ENCODE results near the gene EIF4A2. TPM values are rescaled to one million over a fixed set of nuclear protein-coding genes. Genes with fewer than 3 reads are reported as not detected.
"Not testable (repeated sequence)": the region's sequence is repeated elsewhere in the genome, so short reads cannot be mapped to it uniquely, and the experiment has no call there.

EIF4A2 gene
- polyA plus RNA-seq, 1 of the 3 experiments (the other 2 are of a cell fraction): 270 TPM

DNA sequence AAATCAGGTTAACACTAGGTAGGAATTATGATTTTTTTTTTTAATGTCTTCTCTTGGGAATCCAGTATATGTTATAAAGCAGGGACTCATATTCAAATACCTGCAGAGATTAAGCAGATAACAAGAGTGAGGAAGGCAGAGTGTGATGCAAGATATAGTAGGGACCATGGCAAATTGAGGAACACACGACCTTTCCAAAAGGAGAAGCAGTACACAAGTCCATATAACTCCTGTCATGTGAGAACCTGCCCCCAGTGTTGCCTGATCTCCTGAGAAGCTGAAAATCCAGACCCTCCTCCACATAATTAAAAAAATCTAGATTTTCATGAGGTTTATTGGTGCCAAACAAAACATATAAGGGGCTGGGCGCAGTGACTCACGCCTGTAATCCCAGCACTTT, 19.3 kb downstream of the EIF4A2 start:
- Histone ChIP-seq H3K36me3 (replicated peaks in 1 of 2; ENCODE audit: control insufficient read depth in 1 of 2, insufficient read depth in 2 of 2, low read length in 1 of 2) (peaks cover 29% of the 10 kb centered on the region in 2 experiments), H3K27me3 (ENCODE audit: insufficient read depth) (no peaks in the 10 kb centered on the region), H3K9ac (no peak overlapping the region), H3F3A (replicated peaks; ENCODE audit: insufficient read depth) (peaks cover 9% of the 10 kb centered on the region), H3K9me2 (no peaks in the 10 kb centered on the region), H3K9me3 (no peaks in the 10 kb centered on the region), H3K27ac (ENCODE audit: low read depth in 2 of 2, low read length in 1 of 2) (no peak overlapping the region), H3K4me1 (ENCODE audit: control insufficient read depth in 1 of 2, insufficient read depth in 2 of 2, low read depth in 1 of 2, low read length in 1 of 2) (peaks cover 8 to 12% of the 10 kb centered on the region in 2 experiments; a peak in 3 of 4 replicates), H4K20me1 (ENCODE audit: insufficient read depth) (no peaks in the 10 kb centered on the region), H3K4me2 (no peak overlapping the region), H3K4me3 (ENCODE audit: low read depth in 2 of 2, low read length in 1 of 2) (no peak overlapping the region), H2AFZ (ENCODE audit: low read depth) (no peak overlapping the region), H3K79me2 (ENCODE audit: insufficient read depth) (peaks cover 16% of the 10 kb centered on the region)
- TF ChIP-seq YY1 (IDR thresholded peaks at IDR 0.05; ENCODE audit: low read depth) (no peak), SMC3 (IDR thresholded peaks at IDR 0.05; ENCODE audit: low read depth, low read length) (no peak), RAD21 (IDR thresholded peaks at IDR 0.05; ENCODE audit: low read length) (no peak), POLR2AphosphoS5 (IDR thresholded peaks at IDR 0.05; ENCODE audit: low read depth, low read length) (no peak), EP300 (IDR thresholded peaks at IDR 0.05; ENCODE audit: borderline replicate concordance in 1 of 2, low read depth in 1 of 2, low read length in 1 of 2) (no peak), ELF1 (IDR thresholded peaks at IDR 0.05) (no peak), TCF12 (IDR thresholded peaks at IDR 0.05) (no peak), CHD2 (IDR thresholded peaks at IDR 0.05; ENCODE audit: low read length, partially characterized antibody) (no peak), NRF1 (IDR thresholded peaks at IDR 0.05; ENCODE audit: low read depth, low read length) (no peak), SIN3A (IDR thresholded peaks at IDR 0.05; ENCODE audit: borderline replicate concordance, low read depth, low read length) (no peak), RFX5 (IDR thresholded peaks at IDR 0.05; ENCODE audit: low read length) (no peak), RCOR1 (IDR thresholded peaks at IDR 0.05; ENCODE audit: low read length) (no peak), FOXJ3 (CRISPR knock-in tag; IDR thresholded peaks at IDR 0.05) (no peak), FOXM1 (IDR thresholded peaks at IDR 0.05; ENCODE audit: low read depth) (no peak), MEF2A (IDR thresholded peaks at IDR 0.05; ENCODE audit: borderline replicate concordance, low read depth) (no peak), TAF1 (IDR thresholded peaks at IDR 0.05; ENCODE audit: borderline replicate concordance, low read depth, low read length) (no peak)
- TF ChIP-seq, protein P1, sequence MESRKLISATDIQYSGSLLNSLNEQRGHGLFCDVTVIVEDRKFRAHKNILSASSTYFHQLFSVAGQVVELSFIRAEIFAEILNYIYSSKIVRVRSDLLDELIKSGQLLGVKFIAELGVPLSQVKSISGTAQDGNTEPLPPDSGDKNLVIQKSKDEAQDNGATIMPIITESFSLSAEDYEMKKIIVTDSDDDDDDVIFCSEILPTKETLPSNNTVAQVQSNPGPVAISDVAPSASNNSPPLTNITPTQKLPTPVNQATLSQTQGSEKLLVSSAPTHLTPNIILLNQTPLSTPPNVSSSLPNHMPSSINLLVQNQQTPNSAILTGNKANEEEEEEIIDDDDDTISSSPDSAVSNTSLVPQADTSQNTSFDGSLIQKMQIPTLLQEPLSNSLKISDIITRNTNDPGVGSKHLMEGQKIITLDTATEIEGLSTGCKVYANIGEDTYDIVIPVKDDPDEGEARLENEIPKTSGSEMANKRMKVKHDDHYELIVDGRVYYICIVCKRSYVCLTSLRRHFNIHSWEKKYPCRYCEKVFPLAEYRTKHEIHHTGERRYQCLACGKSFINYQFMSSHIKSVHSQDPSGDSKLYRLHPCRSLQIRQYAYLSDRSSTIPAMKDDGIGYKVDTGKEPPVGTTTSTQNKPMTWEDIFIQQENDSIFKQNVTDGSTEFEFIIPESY (IDR thresholded peaks at IDR 0.05; ENCODE audit: borderline replicate concordance, low read depth): no peak
- TF ChIP-seq, protein P2, sequence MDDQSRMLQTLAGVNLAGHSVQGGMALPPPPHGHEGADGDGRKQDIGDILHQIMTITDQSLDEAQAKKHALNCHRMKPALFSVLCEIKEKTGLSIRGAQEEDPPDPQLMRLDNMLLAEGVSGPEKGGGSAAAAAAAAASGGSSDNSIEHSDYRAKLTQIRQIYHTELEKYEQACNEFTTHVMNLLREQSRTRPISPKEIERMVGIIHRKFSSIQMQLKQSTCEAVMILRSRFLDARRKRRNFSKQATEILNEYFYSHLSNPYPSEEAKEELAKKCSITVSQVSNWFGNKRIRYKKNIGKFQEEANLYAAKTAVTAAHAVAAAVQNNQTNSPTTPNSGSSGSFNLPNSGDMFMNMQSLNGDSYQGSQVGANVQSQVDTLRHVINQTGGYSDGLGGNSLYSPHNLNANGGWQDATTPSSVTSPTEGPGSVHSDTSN (IDR thresholded peaks at IDR 0.05): no peak
- ChIA-PET POLR2A (interaction anchor here (1.7 kb wide), 1 partner anchor 19 kb away, joined by 7 read pairs; the partner anchor contains the start of gene EIF4A2), CTCF (interaction anchor here (0.6 to 1.2 kb wide), 2 partner anchors 18 to 186 kb away, joined by 3 to 4 read pairs; no protein-coding TSS in a partner anchor)
- 79% methylated on average over 3 of the region's 3 CpGs for WGBS (ENCODE audit: low lambda C conversion rate)
- DNase-seq: no peak

DNA sequence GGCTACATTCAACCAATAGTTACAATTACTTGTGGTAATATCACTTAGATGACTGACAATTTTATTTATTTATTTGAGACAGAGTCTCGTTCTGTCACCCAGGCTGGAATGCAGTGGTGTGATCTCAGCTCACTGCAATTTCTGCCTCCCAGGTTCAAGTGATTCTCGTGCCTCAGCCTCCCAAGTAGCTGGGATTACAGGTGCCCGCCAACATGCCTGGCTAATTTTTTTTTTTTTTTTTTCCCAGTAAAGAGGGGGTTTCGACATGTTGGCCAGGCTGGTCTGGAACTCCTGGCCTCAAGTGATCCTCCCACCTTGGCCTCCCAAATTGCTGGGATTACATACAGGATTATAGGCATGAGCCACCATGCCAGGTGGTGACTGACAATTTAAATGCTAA, 20.1 kb downstream of the EIF4A2 start:
- H2AFZ ChIP-seq (ENCODE audit: low read depth); H4K20me1 ChIP-seq (ENCODE audit: insufficient read depth); H3K9me3 ChIP-seq; H3K9me2 ChIP-seq; H3K4me3 ChIP-seq (ENCODE audit: low read depth in 2 of 2, low read length in 1 of 2); H3K4me2 ChIP-seq; H3K27ac ChIP-seq (ENCODE audit: low read depth in 2 of 2, low read length in 1 of 2); H3K9ac ChIP-seq; H3F3A ChIP-seq (replicated peaks; ENCODE audit: insufficient read depth); H3K27me3 ChIP-seq (ENCODE audit: insufficient read depth); DNase-seq: not testable (repeated sequence)
- POLR2A ChIA-PET: interaction anchor here (1.7 kb wide), 1 partner anchor 20 kb away, joined by 7 read pairs; the partner anchor contains the start of gene EIF4A2
- CTCF ChIA-PET: interaction anchor here (0.6 to 1.2 kb wide), 2 partner anchors 17 to 186 kb away, joined by 3 to 4 read pairs; no protein-coding TSS in a partner anchor
- Histone ChIP-seq H3K79me2 (ENCODE audit: insufficient read depth) (peaks cover 16% of the 10 kb centered on the region), H3K4me1 (ENCODE audit: control insufficient read depth in 1 of 2, insufficient read depth in 2 of 2, low read depth in 1 of 2, low read length in 1 of 2) (peaks cover 8 to 12% of the 10 kb centered on the region in 2 experiments; a peak in 3 of 4 replicates), H3K36me3 (replicated peaks in 1 of 2; ENCODE audit: control insufficient read depth in 1 of 2, insufficient read depth in 2 of 2, low read length in 1 of 2) (peaks cover 21 to 26% of the 10 kb centered on the region in 2 experiments)
- 92% methylated on average over 4 of the region's 4 CpGs for WGBS (ENCODE audit: low lambda C conversion rate)
